ENCODE measurements around the gene LCT. TPM values are rescaled to one million over a fixed set of nuclear protein-coding genes. Genes with fewer than 3 reads are reported as not detected.

Gene LCT
- total and polyA plus RNA-seq, 2 donors from 2014 or later: 0.19 TPM; not detected in 1

DNA sequence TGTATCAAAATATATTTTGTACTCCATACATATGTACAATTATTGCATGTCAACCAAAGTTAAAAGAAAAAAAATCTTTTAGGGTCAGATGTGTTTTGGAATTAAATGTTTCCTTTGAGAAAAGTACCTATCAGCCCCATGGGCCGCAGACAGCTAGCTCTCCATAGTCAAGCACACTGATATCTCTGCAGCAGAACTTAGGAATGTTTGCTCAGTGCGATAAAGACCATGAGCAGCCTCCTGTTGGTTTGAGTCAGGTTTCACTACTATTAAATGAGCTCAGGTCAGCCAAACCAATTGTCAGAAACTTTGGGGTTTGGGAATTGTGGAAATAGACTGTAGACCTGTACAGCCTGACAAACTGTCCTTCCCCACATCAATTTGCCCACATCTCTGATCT lies 33.7 kb downstream of the LCT start:
- no peak for DNase-seq
- TF ChIP-seq CTCF (IDR thresholded peaks at IDR 0.05; ENCODE audit: borderline replicate concordance, extremely low read depth, insufficient read depth): no peak
- no peaks in the 10 kb centered on the region for H3K27me3 ChIP-seq (ENCODE audit: control insufficient read depth, insufficient read depth, low read length)
- peaks cover 0 to 3% (median 0%) of the 10 kb centered on the region in 3 donors for H3K9me3 ChIP-seq (ENCODE audit: control insufficient read depth in 2 of 3, insufficient read depth in 1 of 3, low read length in 3 of 3)
- H3K4me3 ChIP-seq (ENCODE audit: low read length in 3 of 3): no peak overlapping the region
- no peak overlapping the region for H3K27ac ChIP-seq (ENCODE audit: low read depth in 2 of 2, low read length in 2 of 2)
- no peak overlapping the region for H3K9ac ChIP-seq (ENCODE audit: low read length in 3 of 3)
- no peak for FAIRE-seq
- no peaks in the 10 kb centered on the region for H3K4me1 ChIP-seq (ENCODE audit: control insufficient read depth in 2 of 3, insufficient read depth in 2 of 3, low read depth in 1 of 3, low read length in 3 of 3)
- H3K36me3 ChIP-seq (ENCODE audit: control insufficient read depth in 2 of 3, insufficient read depth in 3 of 3, low read length in 3 of 3): no peaks in the 10 kb centered on the region
- intact Hi-C loops (cut with DNase I): no loop called here

- peaks cover 0 to 3% (median 0%) of the 10 kb centered on the region in 3 donors for H3K9me3 ChIP-seq (ENCODE audit: control insufficient read depth in 2 of 3, insufficient read depth in 1 of 3, low read length in 3 of 3)
These were observed 34.6 kb downstream of the LCT start for GRCh38 chr2:135802350-135802749.

DNA sequence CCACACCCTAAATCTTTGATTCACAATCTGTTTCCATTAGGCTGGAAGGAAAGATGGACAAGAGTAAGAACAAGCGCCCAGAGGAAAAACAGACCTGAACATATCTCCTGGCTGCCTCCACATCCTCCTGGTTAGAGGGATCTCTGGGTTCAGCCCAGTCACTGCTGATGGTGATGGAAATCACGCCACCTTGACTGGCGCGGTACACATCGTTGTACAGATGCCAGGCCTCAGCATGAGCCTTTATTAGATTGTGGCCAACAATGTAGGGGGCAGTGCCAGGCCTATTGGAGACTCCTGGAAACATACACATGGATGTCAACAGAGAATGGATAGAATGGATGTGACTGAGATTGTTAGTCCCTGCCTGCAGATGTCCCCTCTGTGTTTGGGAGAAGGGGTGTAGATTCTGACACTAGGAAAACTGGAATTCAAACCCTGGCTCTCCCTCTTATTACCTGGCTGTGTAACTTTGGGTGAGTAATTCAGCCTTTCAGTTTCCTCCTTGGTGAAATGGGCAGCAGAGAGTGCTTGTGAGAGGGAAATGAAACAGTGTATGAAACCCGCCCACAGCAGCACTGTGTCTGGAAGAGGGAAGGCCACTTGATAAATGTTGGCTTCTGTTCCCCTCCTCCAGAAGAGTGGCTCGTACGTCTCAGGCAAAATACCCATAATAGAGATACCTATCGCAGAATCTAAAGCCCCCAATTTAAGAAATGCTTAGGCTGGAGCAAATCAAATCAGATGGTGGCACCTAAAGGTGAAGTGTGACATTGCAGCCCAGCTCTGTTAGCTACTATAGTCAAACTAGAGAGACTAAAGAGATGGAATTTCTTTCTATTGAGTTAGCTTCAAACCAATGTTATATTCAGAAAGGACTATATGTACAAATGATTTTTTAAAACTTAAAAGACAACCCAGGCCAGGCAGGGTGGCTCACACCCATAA lies 36.2 kb downstream of the LCT start:
- TF ChIP-seq CTCF (IDR thresholded peaks at IDR 0.05; ENCODE audit: borderline replicate concordance, extremely low read depth, insufficient read depth): no peak
- Histone ChIP-seq H3K27ac (ENCODE audit: low read depth in 2 of 2, low read length in 2 of 2) (no peak overlapping the region), H3K9me3 (ENCODE audit: control insufficient read depth in 2 of 3, insufficient read depth in 1 of 3, low read length in 3 of 3) (peaks cover 0 to 3% (median 0%) of the 10 kb centered on the region in 3 donors), H3K36me3 (ENCODE audit: control insufficient read depth in 2 of 3, insufficient read depth in 3 of 3, low read length in 3 of 3) (no peaks in the 10 kb centered on the region), H3K27me3 (ENCODE audit: control insufficient read depth, insufficient read depth, low read length) (no peaks in the 10 kb centered on the region), H3K9ac (ENCODE audit: low read length in 3 of 3) (no peak overlapping the region), H3K4me1 (ENCODE audit: control insufficient read depth in 2 of 3, insufficient read depth in 2 of 3, low read depth in 1 of 3, low read length in 3 of 3) (no peaks in the 10 kb centered on the region), H3K4me3 (ENCODE audit: low read length in 3 of 3) (no peak overlapping the region)
- DNase-seq (no peak), FAIRE-seq (no peak)
- intact Hi-C loops (cut with DNase I): no loop called here

More at GRCh38 chr2:135802350-135802749, 34.6 kb downstream of the LCT start:
- DNase-seq: no peak
- FAIRE-seq: no peak
- intact Hi-C loops (cut with DNase I): no loop called here
- Histone ChIP-seq H3K9ac (ENCODE audit: low read length in 3 of 3) (no peak overlapping the region), H3K4me3 (ENCODE audit: low read length in 3 of 3) (no peak overlapping the region), H3K27ac (ENCODE audit: low read depth in 2 of 2, low read length in 2 of 2) (no peak overlapping the region), H3K27me3 (ENCODE audit: control insufficient read depth, insufficient read depth, low read length) (no peaks in the 10 kb centered on the region), H3K4me1 (ENCODE audit: control insufficient read depth in 2 of 3, insufficient read depth in 2 of 3, low read depth in 1 of 3, low read length in 3 of 3) (no peaks in the 10 kb centered on the region), H3K36me3 (ENCODE audit: control insufficient read depth in 2 of 3, insufficient read depth in 3 of 3, low read length in 3 of 3) (no peaks in the 10 kb centered on the region)
- TF ChIP-seq CTCF (IDR thresholded peaks at IDR 0.05; ENCODE audit: borderline replicate concordance, extremely low read depth, insufficient read depth): no peak

All from kidney (tissue), 14 donors.